Stomach (tissue), 4 donors: ENCODE measurements around the gene TNRC18.

ENCODE experiments used
- CTCF ChIP-seq, 7 experiments: fragments of 450-650 bp in 4 of 7; fragments of 200-600 bp in 3 of 7; sonication (generic) in 3 of 7; IDR thresholded peaks; one replicate each; pipeline ENCODE4 v1.5.1; 2016 to 2019; ENCODE audit warnings: antibody characterized with exemption in 7 of 7, control low read depth in 2 of 7, mild to moderate bottlenecking in 1 of 7
- EP300 ChIP-seq: sonication (generic); formaldehyde crosslinking; IDR thresholded peaks from one replicate; pipeline ENCODE4 v1.6.1; 2017; ENCODE audit warnings: antibody characterized with exemption
- POLR2A ChIP-seq, 4 donors: fragments of 450-650 bp; IDR thresholded peaks; one replicate each; pipeline ENCODE4 v1.6.1; 2016; ENCODE audit warnings: antibody characterized with exemption in 4 of 4, control low read depth in 2 of 4, mild to moderate bottlenecking in 1 of 4, moderate library complexity in 1 of 4
- POLR2AphosphoS5 ChIP-seq, 3 donors: sonication (generic); formaldehyde crosslinking; IDR thresholded peaks; one replicate each; pipeline ENCODE4 v1.6.1; 2016; ENCODE audit warnings: antibody characterized with exemption in 3 of 3

- TF ChIP-seq CTCF (IDR thresholded peaks at IDR 0.05) (no peak), POLR2AphosphoS5 (IDR thresholded peaks at IDR 0.05) (no peak), EP300 (no peak), POLR2A (IDR thresholded peaks at IDR 0.05) (no peak)
These were observed 31.5 kb upstream of the TNRC18 start for GRCh38 chr7:5455175-5455574.
